Activated CD4-positive, alpha-beta T cell treated with anti-CD3 and anti-CD28 coated beads for 4 hours (primary cell): ENCODE results near the gene ZNF236.
"Not testable (repeated sequence)": the region's sequence is repeated elsewhere in the genome, so short reads cannot be mapped to it uniquely, and the experiment has no call there.

Experiments used
- DNase-seq, 2 donors: peaks; one replicate each; pipeline ENCODE4 v3.0.0-alpha.2; 2020

The ZNF236 gene

GRCh38 chr18:77012806-77013541 is 190.6 kb downstream of the ZNF236 start:
- DNase-seq, result no peak

- no peak for DNase-seq
These were observed 191.6 kb downstream of the ZNF236 start for GRCh38 chr18:77013811-77014521.

- DNase-seq, result no peak
These were observed 192.2 kb downstream of the ZNF236 start for GRCh38 chr18:77014538-77014937.

- DNase-seq, result no peak
These were observed 192.8 kb downstream of the ZNF236 start for GRCh38 chr18:77015169-77015568.

- no peak for DNase-seq
These were observed 193.7 kb downstream of the ZNF236 start for GRCh38 chr18:77015771-77016710.

- no peak for DNase-seq
These were observed 194.6 kb downstream of the ZNF236 start for GRCh38 chr18:77016936-77017335.

GRCh38 chr18:77017355-77017754 is 195.0 kb downstream of the ZNF236 start:
- no peak for DNase-seq

- not testable (repeated sequence) for DNase-seq
These were observed 196.3 kb downstream of the ZNF236 start for GRCh38 chr18:77018650-77019049.

- DNase-seq, result no peak
These were observed 197.3 kb downstream of the ZNF236 start for GRCh38 chr18:77019641-77020040.
